Stomach (tissue), 4 donors: ENCODE results near the gene SLC24A3.

Source experiments
- EP300 ChIP-seq: sonication (generic); formaldehyde crosslinking; IDR thresholded peaks from one replicate; pipeline ENCODE4 v1.6.1; 2017; ENCODE audit warnings: antibody characterized with exemption
- POLR2A ChIP-seq, 4 donors: fragments of 450-650 bp; IDR thresholded peaks; one replicate each; pipeline ENCODE4 v1.6.1; 2016; ENCODE audit warnings: antibody characterized with exemption in 4 of 4, control low read depth in 2 of 4, mild to moderate bottlenecking in 1 of 4, moderate library complexity in 1 of 4
- POLR2AphosphoS5 ChIP-seq, 3 donors: sonication (generic); formaldehyde crosslinking; IDR thresholded peaks; one replicate each; pipeline ENCODE4 v1.6.1; 2016; ENCODE audit warnings: antibody characterized with exemption in 3 of 3
- TF ChIP-seq, protein P1 (sequence below), 7 experiments: fragments of 450-650 bp in 4 of 7; fragments of 200-600 bp in 3 of 7; sonication (generic) in 3 of 7; IDR thresholded peaks; one replicate each; pipeline ENCODE4 v1.5.1; 2016 to 2019; ENCODE audit warnings: antibody characterized with exemption in 7 of 7, control low read depth in 2 of 7, mild to moderate bottlenecking in 1 of 7

DNA sequence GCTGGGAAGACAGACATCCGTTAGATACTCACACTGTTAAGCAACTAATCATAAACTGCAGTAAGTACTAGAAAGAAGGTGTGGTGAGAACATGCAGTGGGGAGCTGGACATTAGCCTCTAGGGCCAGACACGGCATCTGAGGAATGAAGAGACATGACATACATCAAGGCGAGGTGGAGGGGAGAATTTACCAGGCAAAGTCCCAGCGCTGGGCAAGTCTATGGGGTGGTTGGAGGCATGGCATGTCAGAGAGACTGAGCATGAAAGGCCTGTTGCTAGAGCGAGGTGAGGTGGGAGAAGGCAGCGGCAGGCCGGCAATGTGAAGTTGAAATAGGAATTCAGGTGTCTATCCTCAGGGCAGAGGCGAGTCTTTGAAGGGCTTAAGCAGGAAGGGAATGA lies 31.8 kb downstream of the SLC24A3 start:
- TF ChIP-seq, protein P1, sequence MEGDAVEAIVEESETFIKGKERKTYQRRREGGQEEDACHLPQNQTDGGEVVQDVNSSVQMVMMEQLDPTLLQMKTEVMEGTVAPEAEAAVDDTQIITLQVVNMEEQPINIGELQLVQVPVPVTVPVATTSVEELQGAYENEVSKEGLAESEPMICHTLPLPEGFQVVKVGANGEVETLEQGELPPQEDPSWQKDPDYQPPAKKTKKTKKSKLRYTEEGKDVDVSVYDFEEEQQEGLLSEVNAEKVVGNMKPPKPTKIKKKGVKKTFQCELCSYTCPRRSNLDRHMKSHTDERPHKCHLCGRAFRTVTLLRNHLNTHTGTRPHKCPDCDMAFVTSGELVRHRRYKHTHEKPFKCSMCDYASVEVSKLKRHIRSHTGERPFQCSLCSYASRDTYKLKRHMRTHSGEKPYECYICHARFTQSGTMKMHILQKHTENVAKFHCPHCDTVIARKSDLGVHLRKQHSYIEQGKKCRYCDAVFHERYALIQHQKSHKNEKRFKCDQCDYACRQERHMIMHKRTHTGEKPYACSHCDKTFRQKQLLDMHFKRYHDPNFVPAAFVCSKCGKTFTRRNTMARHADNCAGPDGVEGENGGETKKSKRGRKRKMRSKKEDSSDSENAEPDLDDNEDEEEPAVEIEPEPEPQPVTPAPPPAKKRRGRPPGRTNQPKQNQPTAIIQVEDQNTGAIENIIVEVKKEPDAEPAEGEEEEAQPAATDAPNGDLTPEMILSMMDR (IDR thresholded peaks at IDR 0.05) = no peak
- TF ChIP-seq POLR2A (IDR thresholded peaks at IDR 0.05) (no peak), POLR2AphosphoS5 (IDR thresholded peaks at IDR 0.05) (no peak), EP300 (no peak)
